Measurements from ENCODE around the gene DKKL1.
A peak's percentile ranks its signal among the peaks of the same experiment; 100 is the strongest.

The DKKL1 gene

GRCh38 chr19:49383599-49383998, 19.9 kb downstream of the DKKL1 start:
- no peak overlapping the region for H3K27ac ChIP-seq
- TF ChIP-seq, protein P1, sequence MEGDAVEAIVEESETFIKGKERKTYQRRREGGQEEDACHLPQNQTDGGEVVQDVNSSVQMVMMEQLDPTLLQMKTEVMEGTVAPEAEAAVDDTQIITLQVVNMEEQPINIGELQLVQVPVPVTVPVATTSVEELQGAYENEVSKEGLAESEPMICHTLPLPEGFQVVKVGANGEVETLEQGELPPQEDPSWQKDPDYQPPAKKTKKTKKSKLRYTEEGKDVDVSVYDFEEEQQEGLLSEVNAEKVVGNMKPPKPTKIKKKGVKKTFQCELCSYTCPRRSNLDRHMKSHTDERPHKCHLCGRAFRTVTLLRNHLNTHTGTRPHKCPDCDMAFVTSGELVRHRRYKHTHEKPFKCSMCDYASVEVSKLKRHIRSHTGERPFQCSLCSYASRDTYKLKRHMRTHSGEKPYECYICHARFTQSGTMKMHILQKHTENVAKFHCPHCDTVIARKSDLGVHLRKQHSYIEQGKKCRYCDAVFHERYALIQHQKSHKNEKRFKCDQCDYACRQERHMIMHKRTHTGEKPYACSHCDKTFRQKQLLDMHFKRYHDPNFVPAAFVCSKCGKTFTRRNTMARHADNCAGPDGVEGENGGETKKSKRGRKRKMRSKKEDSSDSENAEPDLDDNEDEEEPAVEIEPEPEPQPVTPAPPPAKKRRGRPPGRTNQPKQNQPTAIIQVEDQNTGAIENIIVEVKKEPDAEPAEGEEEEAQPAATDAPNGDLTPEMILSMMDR (conservative IDR thresholded peaks at IDR 0.05) = no peak
- TF ChIP-seq ZFX (IDR thresholded peaks at IDR 0.05) = no peak

- H3K27ac ChIP-seq = peak within 1 kb of the TSS; percentile 63
Observed at GRCh38 chr19:49387936-49388372, 24.3 kb downstream of the DKKL1 start, which contains the start of gene KASH5. Gene KASH5 (plus strand): TSS chr19:49388249. CDS start chr19:49390884, 2,635 bp downstream.

GRCh38 chr19:49389406-49389805, 25.7 kb downstream of the DKKL1 start:
- TF ChIP-seq, protein P1 (conservative IDR thresholded peaks at IDR 0.05) = no peak
- no peak overlapping the region for H3K27ac ChIP-seq

More at GRCh38 chr19:49387936-49388372, 24.3 kb downstream of the DKKL1 start, which contains the start of gene KASH5:
- TF ChIP-seq, protein P1 (conservative IDR thresholded peaks at IDR 0.05) = no peak
- no peak for TF ChIP-seq ZFX (IDR thresholded peaks at IDR 0.05)

- no peak overlapping the region for H3K27ac ChIP-seq
- no peak for TF ChIP-seq ZFX (IDR thresholded peaks at IDR 0.05)
Observed at GRCh38 chr19:49390131-49390928, 26.7 kb downstream of the DKKL1 start.

DNA sequence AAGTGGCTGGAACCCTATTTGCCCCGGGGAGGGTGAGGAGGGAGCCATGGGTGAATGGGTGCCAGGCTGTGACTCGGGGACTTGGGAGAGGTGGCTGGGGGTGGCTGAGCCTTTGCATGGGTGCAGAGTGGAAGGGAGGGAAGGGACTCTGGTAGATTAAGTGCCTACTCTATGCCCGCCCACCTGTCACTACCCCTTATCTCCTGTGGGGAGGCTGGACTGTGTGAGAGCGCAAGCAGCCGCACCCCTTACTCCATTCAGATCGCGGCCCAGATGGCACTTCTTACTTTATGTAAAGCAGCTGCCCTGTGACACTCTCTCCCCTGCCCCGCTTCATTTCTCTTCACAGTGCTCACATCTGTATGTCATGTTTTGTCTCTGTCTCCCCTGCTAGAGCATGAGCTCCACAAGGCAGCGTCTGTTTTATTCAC, 27.3 kb downstream of the DKKL1 start:
- H3K27ac ChIP-seq = no peak overlapping the region
- TF ChIP-seq ZFX (IDR thresholded peaks at IDR 0.05) = no peak
- TF ChIP-seq, protein P1 (conservative IDR thresholded peaks at IDR 0.05) = no peak

- TF ChIP-seq, protein P1 (conservative IDR thresholded peaks at IDR 0.05) = peak; percentile 96
- no peak for TF ChIP-seq ZFX (IDR thresholded peaks at IDR 0.05)
- no peak overlapping the region for H3K27ac ChIP-seq
Observed at GRCh38 chr19:49391581-49392399, 28.1 kb downstream of the DKKL1 start.

DNA sequence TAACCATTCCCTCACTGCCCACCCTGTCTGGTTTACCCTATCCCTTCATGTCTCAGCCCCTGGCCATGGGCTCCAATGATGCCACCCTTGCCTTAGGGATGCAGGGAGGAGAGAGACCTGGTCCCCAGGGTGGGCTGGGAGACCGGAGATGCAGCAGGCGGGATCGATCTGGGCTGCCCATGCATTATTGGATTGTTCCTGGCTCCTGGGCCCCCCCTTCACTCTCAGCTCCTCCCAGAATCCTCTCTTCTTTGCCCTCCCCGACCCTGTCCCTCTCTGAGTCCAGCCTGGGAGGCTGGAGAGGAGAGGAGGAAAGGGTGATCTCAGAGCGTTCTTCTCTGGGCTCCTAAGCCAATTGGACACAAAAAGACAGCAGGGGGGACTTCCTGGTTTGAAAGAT, 30.2 kb downstream of the DKKL1 start:
- H3K27ac ChIP-seq = no peak overlapping the region
- TF ChIP-seq, protein P1 (conservative IDR thresholded peaks at IDR 0.05) = no peak
- no peak for TF ChIP-seq ZFX (IDR thresholded peaks at IDR 0.05)
